ENCODE measurements around the gene ATG7. TPM values are rescaled to one million over a fixed set of nuclear protein-coding genes. Genes with fewer than 3 reads are reported as not detected.

ATG7 gene
- total and polyA plus RNA-seq, 12 donors: 9.1 to 118 (median 40.0) TPM

DNA sequence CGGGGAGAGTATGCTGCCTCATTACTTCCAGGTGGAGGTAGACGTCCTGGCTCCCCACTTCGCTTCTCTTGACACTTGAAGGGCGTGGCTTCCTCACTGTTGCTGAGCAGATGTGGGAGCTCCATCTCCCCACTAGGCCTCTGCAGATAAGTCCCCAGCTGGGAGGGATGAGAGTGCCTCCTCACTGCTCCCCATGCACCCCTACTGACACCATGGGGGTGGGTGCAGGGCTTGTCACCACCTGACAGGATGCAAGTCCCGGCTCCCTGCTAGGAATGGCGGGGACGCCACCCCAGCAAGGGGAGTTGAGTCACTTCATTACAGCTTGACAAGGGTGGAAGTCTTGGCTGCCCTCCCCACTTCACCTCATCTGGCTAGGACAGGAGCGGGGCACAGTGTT lies 36.8 kb upstream of the ATG7 start:
- no peaks in the 10 kb centered on the region for H3K9me3 ChIP-seq (replicated peaks in 1 of 3)
- H3K27ac ChIP-seq: no peak overlapping the region
- WGBS, 4 donors: 79 to 85% (median 80%) methylated on average over 5 to 8 of the region's 8 CpGs
- no peak overlapping the region for H3K4me3 ChIP-seq
- no peak for DNase-seq
- TF ChIP-seq, protein P1, sequence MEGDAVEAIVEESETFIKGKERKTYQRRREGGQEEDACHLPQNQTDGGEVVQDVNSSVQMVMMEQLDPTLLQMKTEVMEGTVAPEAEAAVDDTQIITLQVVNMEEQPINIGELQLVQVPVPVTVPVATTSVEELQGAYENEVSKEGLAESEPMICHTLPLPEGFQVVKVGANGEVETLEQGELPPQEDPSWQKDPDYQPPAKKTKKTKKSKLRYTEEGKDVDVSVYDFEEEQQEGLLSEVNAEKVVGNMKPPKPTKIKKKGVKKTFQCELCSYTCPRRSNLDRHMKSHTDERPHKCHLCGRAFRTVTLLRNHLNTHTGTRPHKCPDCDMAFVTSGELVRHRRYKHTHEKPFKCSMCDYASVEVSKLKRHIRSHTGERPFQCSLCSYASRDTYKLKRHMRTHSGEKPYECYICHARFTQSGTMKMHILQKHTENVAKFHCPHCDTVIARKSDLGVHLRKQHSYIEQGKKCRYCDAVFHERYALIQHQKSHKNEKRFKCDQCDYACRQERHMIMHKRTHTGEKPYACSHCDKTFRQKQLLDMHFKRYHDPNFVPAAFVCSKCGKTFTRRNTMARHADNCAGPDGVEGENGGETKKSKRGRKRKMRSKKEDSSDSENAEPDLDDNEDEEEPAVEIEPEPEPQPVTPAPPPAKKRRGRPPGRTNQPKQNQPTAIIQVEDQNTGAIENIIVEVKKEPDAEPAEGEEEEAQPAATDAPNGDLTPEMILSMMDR (IDR thresholded peaks at IDR 0.05): no peak
- TF ChIP-seq POLR2A (IDR thresholded peaks at IDR 0.05): no peak
- intact Hi-C loops (cut with DNase I): loop anchor here in 1 of 2 donors (5.0 kb wide), 1 partner anchor 97 kb away; no protein-coding TSS in a partner anchor
- H3K27me3 ChIP-seq: no peaks in the 10 kb centered on the region
- no peaks in the 10 kb centered on the region for H3K36me3 ChIP-seq (replicated peaks in 1 of 2)
- no peaks in the 10 kb centered on the region for H3K4me1 ChIP-seq (replicated peaks in 1 of 2)

DNA sequence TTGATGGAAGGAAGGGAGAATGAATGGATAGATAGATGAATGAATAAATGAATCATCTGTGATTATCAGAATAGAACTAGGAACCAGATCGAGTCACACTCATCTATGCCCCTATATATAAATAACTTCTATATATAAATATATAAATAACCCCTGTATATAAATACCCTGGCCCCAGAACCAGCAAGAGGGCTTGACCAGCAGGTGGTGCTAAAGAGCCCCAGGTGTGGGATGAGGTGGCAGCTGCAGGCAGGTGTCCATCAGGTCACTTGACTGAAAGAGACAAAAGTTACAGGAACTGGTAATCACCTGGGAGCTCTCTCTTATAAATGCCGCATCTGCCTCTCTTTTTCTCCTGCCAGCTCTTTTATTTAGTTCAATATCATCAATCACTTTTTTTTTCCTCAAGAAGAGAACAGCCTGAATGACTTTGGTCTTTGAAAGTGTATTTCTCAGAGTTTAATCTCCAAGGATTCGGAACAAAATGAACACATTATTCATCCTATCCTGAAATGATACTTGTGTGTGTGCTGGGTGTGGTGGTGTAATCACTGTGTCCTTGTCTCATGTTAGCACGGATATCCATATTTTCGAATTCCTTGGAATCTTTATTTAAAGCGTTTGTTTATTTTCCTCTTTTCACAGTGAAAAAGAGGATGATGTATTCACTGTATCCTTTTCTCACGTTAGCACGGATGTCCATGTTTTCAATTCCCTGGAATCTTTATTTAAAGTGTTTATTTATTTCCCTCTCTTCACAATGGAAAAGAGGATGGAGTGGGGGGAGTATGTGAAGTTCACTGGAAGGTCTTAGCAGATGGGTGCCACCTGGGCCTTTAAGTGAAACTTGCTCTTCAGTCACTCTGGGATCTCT lies 35.4 kb upstream of the ATG7 start:
- Histone ChIP-seq H3K9me3 (replicated peaks in 1 of 3) (no peaks in the 10 kb centered on the region), H3K27ac (no peak overlapping the region), H3K4me1 (replicated peaks in 1 of 2) (no peaks in the 10 kb centered on the region), H3K36me3 (replicated peaks in 1 of 2) (no peaks in the 10 kb centered on the region), H3K4me3 (no peak overlapping the region), H3K27me3 (no peaks in the 10 kb centered on the region)
- TF ChIP-seq, protein P1 (IDR thresholded peaks at IDR 0.05): peak; percentile 32 to 81 (median 66)
- TF ChIP-seq POLR2A (IDR thresholded peaks at IDR 0.05): no peak
- intact Hi-C loops (cut with DNase I): loop anchor here in 1 of 2 donors (5.0 kb wide), 1 partner anchor 95 kb away; no protein-coding TSS in a partner anchor
- peak; percentile 21 to 78 (median 62) for DNase-seq
- WGBS, 4 donors: 28 to 36% (median 30%) methylated on average over 8 of the region's 8 CpGs

DNA sequence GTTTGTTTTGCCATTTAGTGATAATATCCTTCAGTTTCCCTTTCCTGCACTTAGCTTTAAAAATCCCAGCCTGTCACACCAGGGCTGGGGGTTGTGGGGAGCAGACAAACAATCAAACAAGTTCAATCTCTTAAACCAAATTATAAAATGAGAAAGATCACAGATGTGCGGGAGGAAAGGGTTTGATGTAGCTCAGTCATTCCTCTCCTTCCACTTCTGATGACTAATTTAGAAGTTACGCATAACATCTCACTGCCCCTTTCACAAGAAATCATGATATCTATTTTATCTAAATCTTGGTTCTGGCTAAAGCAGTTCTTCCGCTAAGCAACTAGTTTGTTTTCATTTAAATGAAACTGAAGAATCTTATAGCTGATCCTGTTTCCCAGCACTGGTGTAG lies 34.1 kb upstream of the ATG7 start:
- H3K36me3 ChIP-seq (replicated peaks in 1 of 2): no peaks in the 10 kb centered on the region
- H3K4me1 ChIP-seq (replicated peaks in 1 of 2): no peaks in the 10 kb centered on the region
- no peak overlapping the region for H3K4me3 ChIP-seq
- H3K27ac ChIP-seq: no peak overlapping the region
- intact Hi-C loops (cut with DNase I): loop anchor here in 1 of 2 donors (5.0 kb wide), 1 partner anchor 94 kb away; no protein-coding TSS in a partner anchor
- no peaks in the 10 kb centered on the region for H3K27me3 ChIP-seq
- no peak for DNase-seq
- 72 to 81% (median 75%) methylated on average over 3 of the region's 3 CpGs for WGBS, 4 donors
- no peaks in the 10 kb centered on the region for H3K9me3 ChIP-seq (replicated peaks in 1 of 3)
- no peak for TF ChIP-seq POLR2A (IDR thresholded peaks at IDR 0.05)
- TF ChIP-seq, protein P1 (IDR thresholded peaks at IDR 0.05): no peak

DNA sequence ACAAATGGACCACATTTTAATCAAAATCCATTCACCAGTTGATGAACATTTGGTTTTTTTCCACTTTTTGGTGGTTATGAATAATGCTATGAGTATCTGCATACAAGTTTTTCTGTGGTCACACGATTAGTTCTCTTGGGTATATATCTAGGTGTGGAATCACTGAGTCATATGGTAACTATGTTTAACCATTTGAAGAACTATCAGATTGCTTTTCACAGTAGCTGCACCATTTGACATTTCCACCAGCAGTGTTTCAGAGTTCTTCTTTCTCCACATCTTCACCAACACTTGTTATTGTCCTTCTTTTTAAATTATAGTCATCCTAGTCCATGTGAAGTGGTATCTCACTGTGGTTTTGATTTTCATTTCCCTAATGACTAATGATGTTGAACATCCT lies 33.3 kb upstream of the ATG7 start:
- TF ChIP-seq POLR2A (IDR thresholded peaks at IDR 0.05): no peak
- TF ChIP-seq, protein P1 (IDR thresholded peaks at IDR 0.05): no peak
- Histone ChIP-seq H3K4me1 (replicated peaks in 1 of 2) (no peaks in the 10 kb centered on the region), H3K36me3 (replicated peaks in 1 of 2) (no peaks in the 10 kb centered on the region), H3K27ac (no peak overlapping the region), H3K4me3 (no peak overlapping the region), H3K27me3 (no peaks in the 10 kb centered on the region), H3K9me3 (replicated peaks in 1 of 3) (no peaks in the 10 kb centered on the region)
- WGBS, 4 donors: 59 to 83% (median 80%) methylated on average over 1 of the region's 1 CpG
- intact Hi-C loops (cut with DNase I): loop anchor here in 1 of 2 donors (5.0 kb wide), 1 partner anchor 93 kb away; no protein-coding TSS in a partner anchor
- no peak for DNase-seq
